ENCODE measurements around the gene COL1A2. TPM values are rescaled to one million over a fixed set of nuclear protein-coding genes. Genes with fewer than 3 reads are reported as not detected.

COL1A2 gene
- total RNA-seq, 1 experiment from 2014 or later: 3.0 TPM

DNA sequence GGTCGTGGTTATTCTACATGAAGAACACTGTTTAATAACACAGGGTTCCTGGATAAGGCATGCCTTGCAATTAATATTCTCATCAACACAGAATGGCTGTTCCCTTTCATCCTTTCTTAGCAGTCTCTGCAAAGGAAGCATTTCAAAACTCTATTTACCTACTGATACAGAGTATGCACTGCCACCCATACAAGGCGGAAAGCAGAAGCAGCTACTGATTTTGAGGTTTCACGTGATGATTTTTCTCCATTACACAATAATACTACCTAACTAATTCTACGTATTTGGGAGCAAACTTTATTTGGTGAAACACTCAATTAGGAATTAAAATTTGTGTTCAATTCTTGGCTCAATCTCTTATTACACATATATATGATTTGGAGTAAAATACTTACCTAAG is 43.0 kb upstream of the COL1A2 start (continued):
- TF ChIP-seq, protein P1, sequence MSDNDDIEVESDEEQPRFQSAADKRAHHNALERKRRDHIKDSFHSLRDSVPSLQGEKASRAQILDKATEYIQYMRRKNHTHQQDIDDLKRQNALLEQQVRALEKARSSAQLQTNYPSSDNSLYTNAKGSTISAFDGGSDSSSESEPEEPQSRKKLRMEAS (IDR thresholded peaks at IDR 0.05): no peak
- TF ChIP-seq FOSL1 (IDR thresholded peaks at IDR 0.05; ENCODE audit: low read depth) (no peak), SP1 (IDR thresholded peaks at IDR 0.05; ENCODE audit: low read depth) (no peak), ZFX (IDR thresholded peaks at IDR 0.05) (no peak)

DNA sequence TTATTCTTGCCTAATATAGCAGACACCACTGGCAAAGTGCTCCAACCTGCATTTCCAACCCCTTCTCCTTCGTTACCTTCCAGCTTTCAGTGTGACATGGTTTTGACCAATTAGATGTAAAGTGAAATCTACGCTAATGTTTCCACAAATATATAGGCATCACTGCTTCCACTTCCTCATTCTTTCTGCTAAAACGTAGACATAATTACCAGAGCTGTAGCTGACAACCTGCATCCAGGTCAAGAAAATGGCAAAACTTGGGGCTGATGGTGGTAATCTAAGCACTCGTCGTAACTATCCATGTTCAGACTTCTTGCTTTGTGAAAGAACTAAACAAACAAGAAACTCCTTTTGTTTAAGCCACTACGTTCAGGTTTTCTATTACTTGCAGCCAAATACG is 41.8 kb upstream of the COL1A2 start:
- no peak for DNase-seq (ENCODE audit: low read depth, low spot score)
- Histone ChIP-seq H2AFZ (ENCODE audit: low read depth, low read length, poor library complexity, severe bottlenecking) (no peak overlapping the region), H3K9ac (ENCODE audit: low read length) (no peak overlapping the region), H3K79me2 (ENCODE audit: insufficient read depth, low read length) (no peaks in the 10 kb centered on the region), H3K4me2 (ENCODE audit: low read length) (no peak overlapping the region), H3K4me3 (replicated peaks in 1 of 2; ENCODE audit: low read depth in 1 of 2, low read length in 2 of 2) (no peak overlapping the region), H3K27me3 (ENCODE audit: insufficient read depth, low read length) (no peaks in the 10 kb centered on the region), H3K4me1 (ENCODE audit: control insufficient read depth in 1 of 2, insufficient read depth in 2 of 2, low read length in 2 of 2) (no peaks in the 10 kb centered on the region), H3K9me2 (ENCODE audit: insufficient read depth) (no peaks in the 10 kb centered on the region), H3K36me3 (ENCODE audit: control insufficient read depth in 1 of 2, insufficient read depth in 2 of 2, low read length in 2 of 2) (no peaks in the 10 kb centered on the region), H3K9me3 (ENCODE audit: control insufficient read depth in 1 of 2, insufficient read depth in 1 of 2, low read depth in 1 of 2, low read length in 2 of 2) (no peaks in the 10 kb centered on the region), H3K27ac (ENCODE audit: low read depth, low read length) (no peak overlapping the region), H4K20me1 (ENCODE audit: insufficient read depth) (no peaks in the 10 kb centered on the region)
- ChIA-PET POLR2A (no interaction called here), RAD21 (ENCODE audit: low non-redundant PET in 1 of 2, low total read pairs in 2 of 2, uncharacterized antibody in 2 of 2, unreplicated experiment in 2 of 2) (no interaction called here), CTCF (no interaction called here)
- no peak for ATAC-seq
- intact Hi-C loops (cut with micrococcal nuclease): no loop called here
- no peak for TF ChIP-seq ZNF274 (IDR thresholded peaks at IDR 0.05; ENCODE audit: low read depth, low read length)
- BruUV-seq (replicated peaks): no TSS peak

DNA sequence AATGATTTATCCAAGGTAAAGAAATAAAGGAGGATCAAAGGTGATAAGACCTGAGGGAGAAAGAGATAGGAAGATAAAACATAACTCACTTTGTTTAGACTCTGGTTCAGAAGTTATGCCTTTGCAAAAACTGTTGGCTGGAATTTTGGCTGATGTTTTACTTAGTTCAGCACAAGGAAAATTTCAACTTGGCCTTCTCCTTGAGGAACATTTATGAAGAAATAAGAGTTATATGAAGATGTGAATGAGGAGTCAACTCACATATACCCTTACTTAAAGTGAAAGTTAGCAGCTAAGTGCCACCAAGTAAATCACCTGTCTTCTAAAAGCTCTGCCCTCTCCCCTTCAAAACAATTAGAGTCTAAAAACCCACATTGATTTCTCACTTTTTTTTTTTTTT is 39.7 kb upstream of the COL1A2 start:
- POLR2A ChIA-PET: no interaction called here
- DNase-seq (ENCODE audit: low read depth, low spot score) (no peak), ATAC-seq (no peak)
- Histone ChIP-seq H3K79me2 (ENCODE audit: insufficient read depth, low read length) (no peaks in the 10 kb centered on the region), H3K36me3 (ENCODE audit: control insufficient read depth in 1 of 2, insufficient read depth in 2 of 2, low read length in 2 of 2) (no peaks in the 10 kb centered on the region), H3K9ac (ENCODE audit: low read length) (no peak overlapping the region), H3K27me3 (ENCODE audit: insufficient read depth, low read length) (no peaks in the 10 kb centered on the region), H3K27ac (ENCODE audit: low read depth, low read length) (no peak overlapping the region), H3K4me3 (replicated peaks in 1 of 2; ENCODE audit: low read depth in 1 of 2, low read length in 2 of 2) (no peak overlapping the region), H3K4me2 (ENCODE audit: low read length) (no peak overlapping the region), H3K4me1 (ENCODE audit: control insufficient read depth in 1 of 2, insufficient read depth in 2 of 2, low read length in 2 of 2) (no peaks in the 10 kb centered on the region), H3K9me3 (ENCODE audit: control insufficient read depth in 1 of 2, insufficient read depth in 1 of 2, low read depth in 1 of 2, low read length in 2 of 2) (no peaks in the 10 kb centered on the region), H3K9me2 (ENCODE audit: insufficient read depth) (no peaks in the 10 kb centered on the region), H4K20me1 (ENCODE audit: insufficient read depth) (no peaks in the 10 kb centered on the region), H2AFZ (ENCODE audit: low read depth, low read length, poor library complexity, severe bottlenecking) (no peak overlapping the region)
- TF ChIP-seq ZNF274 (IDR thresholded peaks at IDR 0.05; ENCODE audit: low read depth, low read length) (no peak), POLR2A (IDR thresholded peaks at IDR 0.05; ENCODE audit: borderline replicate concordance, extremely low read depth, insufficient read depth, insufficient read length) (no peak), YY1 (IDR thresholded peaks at IDR 0.05; ENCODE audit: extremely low read depth, insufficient replicate concordance, low read depth, low read length) (no peak), FOSL1 (IDR thresholded peaks at IDR 0.05; ENCODE audit: low read depth) (no peak), SIN3A (IDR thresholded peaks at IDR 0.05; ENCODE audit: low read depth) (no peak), EGR1 (IDR thresholded peaks at IDR 0.05; ENCODE audit: low read depth) (no peak)
- TF ChIP-seq, protein P2, sequence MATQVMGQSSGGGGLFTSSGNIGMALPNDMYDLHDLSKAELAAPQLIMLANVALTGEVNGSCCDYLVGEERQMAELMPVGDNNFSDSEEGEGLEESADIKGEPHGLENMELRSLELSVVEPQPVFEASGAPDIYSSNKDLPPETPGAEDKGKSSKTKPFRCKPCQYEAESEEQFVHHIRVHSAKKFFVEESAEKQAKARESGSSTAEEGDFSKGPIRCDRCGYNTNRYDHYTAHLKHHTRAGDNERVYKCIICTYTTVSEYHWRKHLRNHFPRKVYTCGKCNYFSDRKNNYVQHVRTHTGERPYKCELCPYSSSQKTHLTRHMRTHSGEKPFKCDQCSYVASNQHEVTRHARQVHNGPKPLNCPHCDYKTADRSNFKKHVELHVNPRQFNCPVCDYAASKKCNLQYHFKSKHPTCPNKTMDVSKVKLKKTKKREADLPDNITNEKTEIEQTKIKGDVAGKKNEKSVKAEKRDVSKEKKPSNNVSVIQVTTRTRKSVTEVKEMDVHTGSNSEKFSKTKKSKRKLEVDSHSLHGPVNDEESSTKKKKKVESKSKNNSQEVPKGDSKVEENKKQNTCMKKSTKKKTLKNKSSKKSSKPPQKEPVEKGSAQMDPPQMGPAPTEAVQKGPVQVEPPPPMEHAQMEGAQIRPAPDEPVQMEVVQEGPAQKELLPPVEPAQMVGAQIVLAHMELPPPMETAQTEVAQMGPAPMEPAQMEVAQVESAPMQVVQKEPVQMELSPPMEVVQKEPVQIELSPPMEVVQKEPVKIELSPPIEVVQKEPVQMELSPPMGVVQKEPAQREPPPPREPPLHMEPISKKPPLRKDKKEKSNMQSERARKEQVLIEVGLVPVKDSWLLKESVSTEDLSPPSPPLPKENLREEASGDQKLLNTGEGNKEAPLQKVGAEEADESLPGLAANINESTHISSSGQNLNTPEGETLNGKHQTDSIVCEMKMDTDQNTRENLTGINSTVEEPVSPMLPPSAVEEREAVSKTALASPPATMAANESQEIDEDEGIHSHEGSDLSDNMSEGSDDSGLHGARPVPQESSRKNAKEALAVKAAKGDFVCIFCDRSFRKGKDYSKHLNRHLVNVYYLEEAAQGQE (IDR thresholded peaks at IDR 0.05; ENCODE audit: low read depth): no peak
- intact Hi-C loops (cut with micrococcal nuclease): no loop called here
- RAD21 ChIA-PET (ENCODE audit: low non-redundant PET in 1 of 2, low total read pairs in 2 of 2, uncharacterized antibody in 2 of 2, unreplicated experiment in 2 of 2): no interaction called here
- BruUV-seq (replicated peaks): no TSS peak
- CTCF ChIA-PET: no interaction called here

All from HCT116 (cell line).